Islet precursor cell (in vitro differentiated cells): ENCODE data around the gene MDFIC2.

Experiments
- DNase-seq: peaks from one replicate; pipeline ENCODE4 v3.0.0-alpha.2; 2018

The MDFIC2 gene

DNA sequence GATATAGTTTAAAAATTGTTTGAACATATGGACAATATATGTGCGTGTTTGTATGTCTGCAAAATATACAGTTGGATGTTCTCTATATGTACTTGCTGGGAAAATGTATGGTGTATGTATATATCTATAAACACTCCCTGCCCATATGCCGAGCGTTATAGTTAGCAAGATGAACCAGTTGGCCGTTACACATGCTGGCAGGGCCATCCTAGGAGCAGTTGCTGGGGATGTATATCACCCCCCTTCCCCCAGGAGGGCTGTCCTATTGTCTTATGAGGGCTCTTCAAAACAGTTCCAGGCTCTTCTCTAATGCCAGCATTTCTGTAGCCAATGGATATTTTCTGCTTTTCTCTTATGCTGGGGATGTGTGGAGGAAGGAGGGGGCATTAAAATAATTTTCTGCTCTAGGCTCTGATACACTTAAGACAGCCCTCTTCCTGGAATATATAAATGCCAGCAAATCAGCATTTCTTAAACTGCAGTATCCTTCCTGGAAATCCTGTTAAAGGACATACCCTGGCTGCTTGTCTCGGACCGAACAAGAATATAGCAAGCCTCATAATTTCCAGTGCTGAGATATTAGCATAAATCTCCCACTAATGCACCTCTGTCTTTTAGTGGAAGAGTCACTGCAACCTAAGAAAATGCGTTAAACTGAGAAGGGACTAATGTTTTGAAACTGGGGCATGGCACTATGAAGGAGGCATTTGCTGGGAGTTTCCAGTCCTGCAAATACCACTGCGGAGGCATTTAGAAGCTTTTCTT, 134.4 kb downstream of the MDFIC2 start:
- no peak for DNase-seq

DNA sequence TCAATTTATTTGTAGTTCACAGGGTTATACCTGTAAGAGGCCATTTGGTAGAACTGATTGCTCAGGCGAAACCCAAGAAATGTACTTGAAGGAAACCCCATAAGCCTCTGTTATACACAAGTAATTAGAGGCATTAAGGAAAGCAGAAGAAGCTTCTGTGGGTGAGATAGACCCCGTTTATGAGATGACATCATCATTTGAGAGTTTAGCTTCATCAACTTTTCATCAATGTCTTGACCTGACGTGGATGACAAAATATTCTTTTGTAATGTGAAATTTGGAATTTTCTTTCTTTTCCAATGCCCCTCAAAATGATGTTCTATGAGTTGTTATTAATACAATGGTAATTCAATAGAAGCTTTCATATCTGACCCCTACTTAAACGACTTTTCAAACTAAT, 136.2 kb downstream of the MDFIC2 start:
- no peak for DNase-seq

DNA sequence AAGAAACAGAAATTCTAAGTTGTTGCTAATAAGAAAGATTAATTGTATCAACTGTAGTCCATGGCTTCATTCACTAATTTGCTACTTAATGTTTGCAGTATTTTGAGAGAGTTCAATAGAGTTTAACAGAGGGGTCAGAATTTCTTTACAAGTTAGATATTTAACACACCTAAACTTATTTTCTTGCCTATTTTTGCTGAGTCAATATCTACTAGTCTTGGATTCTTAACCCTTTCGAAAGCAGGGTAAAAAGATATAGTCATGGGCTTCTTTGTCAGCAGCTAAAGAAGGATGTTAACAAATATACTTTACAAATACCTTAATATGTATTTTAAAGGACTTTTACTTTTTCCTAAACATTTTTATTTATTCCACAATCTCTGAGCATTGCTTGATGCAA, 155.6 kb downstream of the MDFIC2 start:
- no peak for DNase-seq

DNA sequence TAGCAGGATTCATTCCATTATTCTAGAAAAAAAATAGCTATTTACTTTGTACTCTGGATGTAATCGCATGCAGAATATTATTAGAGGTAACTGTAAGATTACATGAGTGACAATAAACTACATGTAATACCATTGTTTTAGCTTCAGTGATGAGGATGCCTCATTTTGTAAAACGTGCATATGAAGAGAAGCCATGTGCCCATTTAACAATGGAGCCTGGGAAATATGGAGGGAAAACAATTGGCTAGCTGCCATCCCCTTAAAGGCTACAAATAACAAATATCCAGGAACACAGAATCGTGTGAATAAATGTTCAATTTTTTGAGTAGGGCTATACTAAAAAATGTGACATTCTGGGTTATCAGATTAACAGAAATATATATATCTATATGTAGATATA, 161.8 kb downstream of the MDFIC2 start:
- no peak for DNase-seq

- no peak for DNase-seq
Observed at GRCh38 chr3:70149714-70150400, 162.6 kb downstream of the MDFIC2 start.
